OCI-LY3 (cell line): ENCODE results near the gene NDUFB8.

Source experiments
- H2AFZ ChIP-seq: fragments of 200-600, 300-600 bp; shearing (Covaris generic); 2 replicates; pipeline ENCODE4 v1.6.0; 2014; ENCODE audit warnings: antibody characterized with exemption, low read depth, low read length
- H3K27ac ChIP-seq: fragments of 200-600, 300-600 bp; sonication (generic); 2 replicates; pipeline ENCODE4 v1.5.1; 2014; ENCODE audit warnings: mild to moderate bottlenecking, low read length, moderate library complexity, mixed read lengths
- H3K27me3 ChIP-seq: fragments of 200-600, 300-600 bp; sonication (generic); 2 replicates; pipeline ENCODE4 v1.6.1; 2014; ENCODE audit warnings: low read depth, low read length, mixed read lengths
- H3K36me3 ChIP-seq: fragments of 200-600, 300-600 bp; sonication (generic); replicated peaks from 2 replicates; pipeline ENCODE3; 2014; ENCODE audit warnings: low read depth, low read length, mixed read lengths
- H3K4me1 ChIP-seq: fragments of 300-600, 200-600 bp; sonication (generic); 2 replicates; pipeline ENCODE4 v1.6.1; 2014; ENCODE audit warnings: low read length, mixed read lengths
- H3K4me2 ChIP-seq: fragments of 200-600, 300-600 bp; sonication (generic); 2 replicates; pipeline ENCODE4 v1.6.1; 2014; ENCODE audit warnings: low read length, mixed read lengths
- H3K4me3 ChIP-seq: fragments of 300-600, 200-600 bp; sonication (generic); 2 replicates; pipeline ENCODE4 v1.5.1; 2014; ENCODE audit warnings: antibody characterized with exemption, mild to moderate bottlenecking, low read length, moderate library complexity
- H3K79me2 ChIP-seq: fragments of 300-600, 200-600 bp; shearing (Covaris generic); 2 replicates; pipeline ENCODE4 v1.6.1; 2014; ENCODE audit warnings: mild to moderate bottlenecking, low read length, mixed read lengths
- H3K9ac ChIP-seq: fragments of 300-600, 200-600 bp; shearing (Covaris generic); 2 replicates; pipeline ENCODE4 v1.6.0; 2014; ENCODE audit warnings: mild to moderate bottlenecking, low read length, moderate library complexity
- H3K9me3 ChIP-seq: fragments of 200-600, 300-600 bp; shearing (Covaris generic); 2 replicates; pipeline ENCODE4 v1.6.1; 2014; ENCODE audit warnings: low read length, mixed read lengths; ENCODE audit not compliant: insufficient read depth
- H4K20me1 ChIP-seq: fragments of 200-600, 300-600 bp; sonication (generic); 2 replicates; pipeline ENCODE4 v1.6.1; 2016; ENCODE audit warnings: low read length, mixed read lengths; ENCODE audit not compliant: insufficient read depth
- CTCF ChIP-seq: fragments of 200-600, 300-600 bp; sonication (generic); IDR thresholded peaks from 2 replicates; pipeline ENCODE4 v1.5.1; 2014; ENCODE audit warnings: antibody characterized with exemption, low read length, low read depth
- EZH2phosphoT487 ChIP-seq: fragments of 200-600 bp; shearing (Covaris generic); IDR thresholded peaks from 2 replicates; pipeline ENCODE4 v1.6.1; 2018; ENCODE audit warnings: antibody characterized with exemption, mixed run types, low read depth

Gene NDUFB8

GRCh38 chr10:100565206-100565985 lies 35.7 kb upstream of the NDUFB8 start:
- Histone ChIP-seq H3K27me3 (no peaks in the 10 kb centered on the region), H3K4me1 (0 out of 2 replicates have a peak, but pooled peaks cover under 1% of the 10 kb centered on the region), H3K27ac (no peak overlapping the region), H3K4me2 (no peak overlapping the region), H3K79me2 (no peaks in the 10 kb centered on the region), H3K9ac (no peak overlapping the region), H4K20me1 (no peaks in the 10 kb centered on the region), H3K36me3 (no peaks in the 10 kb centered on the region), H2AFZ (no peak overlapping the region), H3K4me3 (no peak overlapping the region), H3K9me3 (no peaks in the 10 kb centered on the region)
- TF ChIP-seq EZH2phosphoT487, result no peak
- no peak for TF ChIP-seq CTCF

GRCh38 chr10:100562008-100562672 lies 32.5 kb upstream of the NDUFB8 start:
- no peaks in the 10 kb centered on the region for H3K9me3 ChIP-seq
- H2AFZ ChIP-seq, result no peak overlapping the region
- no peak overlapping the region for H3K4me3 ChIP-seq
- H3K4me1 ChIP-seq, result no peaks in the 10 kb centered on the region
- no peak overlapping the region for H3K4me2 ChIP-seq
- no peaks in the 10 kb centered on the region for H3K79me2 ChIP-seq
- no peak for TF ChIP-seq EZH2phosphoT487
- no peak for TF ChIP-seq CTCF
- H3K9ac ChIP-seq, result no peak overlapping the region
- no peak overlapping the region for H3K27ac ChIP-seq
- no peaks in the 10 kb centered on the region for H3K36me3 ChIP-seq
- no peaks in the 10 kb centered on the region for H4K20me1 ChIP-seq
- no peaks in the 10 kb centered on the region for H3K27me3 ChIP-seq

GRCh38 chr10:100561005-100561404 lies 31.3 kb upstream of the NDUFB8 start:
- peaks cover 6% of the 10 kb centered on the region for H3K36me3 ChIP-seq
- H3K9ac ChIP-seq, result no peak overlapping the region
- no peak overlapping the region for H2AFZ ChIP-seq
- no peaks in the 10 kb centered on the region for H3K27me3 ChIP-seq
- H3K4me2 ChIP-seq, result no peak overlapping the region
- no peaks in the 10 kb centered on the region for H3K9me3 ChIP-seq
- TF ChIP-seq CTCF, result no peak
- no peak for TF ChIP-seq EZH2phosphoT487
- no peak overlapping the region for H3K27ac ChIP-seq
- no peaks in the 10 kb centered on the region for H3K79me2 ChIP-seq
- H3K4me1 ChIP-seq, result no peaks in the 10 kb centered on the region
- H3K4me3 ChIP-seq, result no peak overlapping the region
- no peaks in the 10 kb centered on the region for H4K20me1 ChIP-seq

- no peaks in the 10 kb centered on the region for H3K79me2 ChIP-seq
- H3K36me3 ChIP-seq, result peaks cover 6% of the 10 kb centered on the region
- no peak for TF ChIP-seq EZH2phosphoT487
- TF ChIP-seq CTCF, result no peak
- no peaks in the 10 kb centered on the region for H3K9me3 ChIP-seq
- H3K27me3 ChIP-seq, result no peaks in the 10 kb centered on the region
- H3K4me3 ChIP-seq, result no peak overlapping the region
- H2AFZ ChIP-seq, result no peak overlapping the region
- H3K27ac ChIP-seq, result no peak overlapping the region
- H4K20me1 ChIP-seq, result no peaks in the 10 kb centered on the region
- no peak overlapping the region for H3K9ac ChIP-seq
- H3K4me2 ChIP-seq, result no peak overlapping the region
- H3K4me1 ChIP-seq, result no peaks in the 10 kb centered on the region
Measured at GRCh38 chr10:100560248-100560647, 30.6 kb upstream of the NDUFB8 start.
